Measurements from ENCODE around the gene DOK7. TPM values are rescaled to one million over a fixed set of nuclear protein-coding genes. Genes with fewer than 3 reads are reported as not detected.

Gene DOK7
- total RNA-seq, 1 experiment from 2014 or later = not detected

Other genes with a start within 250 kb of the DOK7 start
- gene MSANTD1, start 214.1 kb upstream of the DOK7 start, total RNA-seq (2021) = 2.3 and 2.6 TPM in 2 replicates
- gene RGS12, start 170.3 kb upstream of the DOK7 start, total RNA-seq (2021) = 53.9 and 56.7 TPM in 2 replicates
- gene HGFAC, start 21.3 kb upstream of the DOK7 start, total RNA-seq (2021) = 4.8 TPM in 2 replicates
- gene LRPAP1, start 69.1 kb downstream of the DOK7 start, total RNA-seq (2021) = 171 and 182 TPM in 2 replicates

Measured in A673 (cell line).